HK-2 (cell line): Measurements from ENCODE around the gene FER.

ENCODE experiments used
- DNase-seq: peaks from one replicate; pipeline ENCODE4 v3.0.0-alpha.2; 2018; ENCODE audit not compliant: unreplicated experiment

The FER gene

DNA sequence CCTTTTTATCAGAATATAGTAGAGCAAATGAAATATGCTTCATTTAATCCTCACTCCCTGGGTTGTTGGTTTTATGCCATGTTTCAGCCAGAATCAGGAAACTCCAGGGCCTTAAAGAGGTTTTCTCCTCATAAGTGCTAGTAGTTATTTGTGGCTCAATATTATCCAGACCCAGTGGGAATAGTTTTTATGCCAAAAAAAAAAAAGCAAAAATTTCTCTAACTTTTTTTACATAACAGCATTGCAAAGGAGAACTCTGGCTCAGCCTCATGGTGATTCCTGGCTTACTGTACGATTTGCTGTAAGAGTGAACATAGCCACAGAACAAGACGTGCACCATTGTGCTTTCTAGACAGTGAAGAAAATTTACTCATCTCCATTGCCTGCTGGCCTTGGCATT, 429.5 kb downstream of the FER start:
- DNase-seq: no peak

DNA sequence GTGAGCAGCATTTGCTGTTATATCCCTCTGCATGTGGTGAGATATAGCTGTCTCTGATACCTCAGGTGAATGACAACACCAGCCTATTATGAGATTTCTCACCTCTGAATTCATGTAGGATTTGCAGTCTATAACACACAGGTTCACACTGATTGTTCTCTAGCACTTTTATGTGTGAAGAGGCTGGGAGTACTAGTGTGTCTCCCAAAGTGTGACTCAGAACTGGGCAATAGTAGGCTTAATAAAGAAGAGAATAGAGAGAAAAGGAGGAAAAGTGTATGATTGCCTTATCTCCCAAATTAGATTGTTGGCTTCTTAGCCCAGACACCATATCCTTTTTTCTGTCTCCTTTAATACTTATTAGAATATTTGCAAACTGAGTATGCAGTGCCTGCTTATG, 430.1 kb downstream of the FER start:
- no peak for DNase-seq

DNA sequence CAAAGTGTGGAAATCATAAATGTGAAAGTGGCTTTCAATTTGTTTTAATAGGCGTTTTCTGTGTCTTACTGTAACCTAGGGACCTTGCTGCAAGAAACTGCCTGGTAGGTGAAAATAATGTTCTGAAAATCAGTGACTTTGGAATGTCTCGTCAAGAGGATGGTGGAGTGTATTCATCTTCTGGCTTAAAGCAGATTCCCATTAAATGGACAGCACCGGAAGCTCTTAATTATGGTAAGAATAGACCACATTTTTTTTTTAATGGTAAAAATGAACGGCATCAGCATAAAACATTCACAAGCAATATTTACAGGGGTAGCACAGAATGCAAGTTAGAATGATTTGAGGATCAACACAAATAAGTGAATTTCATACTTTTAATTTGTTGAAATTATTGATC, 433.0 kb downstream of the FER start:
- DNase-seq: no peak

DNA sequence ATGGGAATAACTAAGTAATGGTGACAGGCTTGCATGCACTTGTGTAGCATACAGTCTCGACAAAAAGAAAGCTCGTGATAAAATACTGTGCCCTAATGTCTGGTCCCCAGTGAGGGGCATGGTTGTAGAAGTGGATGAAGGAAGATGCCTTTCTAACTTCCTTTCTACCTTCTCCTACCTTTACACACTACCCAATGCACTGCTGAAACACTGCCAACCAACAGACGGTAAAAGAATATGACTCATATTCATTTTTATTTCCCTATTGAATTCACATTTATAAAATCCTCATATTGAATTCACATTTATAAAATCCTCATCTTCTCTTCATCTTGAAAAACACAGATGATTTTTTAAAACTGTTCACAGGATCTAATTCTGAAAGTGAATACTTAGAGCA, 439.1 kb downstream of the FER start:
- DNase-seq: no peak

DNA sequence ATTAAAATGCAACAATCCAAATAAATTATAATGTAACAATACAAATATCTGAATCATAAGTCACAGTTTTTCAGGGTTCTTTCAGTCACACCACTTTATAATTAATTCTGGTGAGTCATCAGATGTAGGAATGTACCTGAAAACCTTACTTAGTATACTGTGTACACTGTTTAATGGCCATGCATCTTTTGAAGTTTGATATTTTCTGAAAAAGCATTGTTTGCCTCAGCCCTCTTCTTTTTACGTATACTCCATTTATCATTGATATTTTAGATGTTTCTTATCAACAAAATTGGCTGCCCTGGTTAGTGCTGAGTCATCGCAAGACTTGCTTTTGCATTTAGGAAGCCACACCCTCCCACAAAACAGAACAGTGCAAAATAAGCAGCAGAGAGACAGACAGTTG, 443.5 kb downstream of the FER start:
- DNase-seq: no peak

DNA sequence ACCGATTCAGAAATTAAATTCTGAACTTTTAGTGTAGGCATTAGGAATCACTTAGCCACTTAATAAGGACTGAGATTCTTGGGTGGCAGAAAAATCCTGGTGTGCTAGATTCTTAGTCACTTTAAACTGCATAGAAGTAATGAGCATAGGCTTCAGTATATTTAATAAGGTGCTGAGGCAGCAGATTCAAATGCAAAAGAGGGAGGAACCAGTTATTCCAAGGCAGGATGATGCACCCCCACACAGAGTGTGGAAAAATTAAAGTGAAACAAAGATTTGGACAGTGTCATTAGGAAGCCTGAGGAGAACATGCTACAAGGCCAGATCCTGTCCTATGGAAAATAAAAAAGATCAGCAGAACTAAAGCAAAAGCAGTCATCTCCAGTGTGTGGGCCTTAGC, 444.3 kb downstream of the FER start:
- DNase-seq: no peak

DNA sequence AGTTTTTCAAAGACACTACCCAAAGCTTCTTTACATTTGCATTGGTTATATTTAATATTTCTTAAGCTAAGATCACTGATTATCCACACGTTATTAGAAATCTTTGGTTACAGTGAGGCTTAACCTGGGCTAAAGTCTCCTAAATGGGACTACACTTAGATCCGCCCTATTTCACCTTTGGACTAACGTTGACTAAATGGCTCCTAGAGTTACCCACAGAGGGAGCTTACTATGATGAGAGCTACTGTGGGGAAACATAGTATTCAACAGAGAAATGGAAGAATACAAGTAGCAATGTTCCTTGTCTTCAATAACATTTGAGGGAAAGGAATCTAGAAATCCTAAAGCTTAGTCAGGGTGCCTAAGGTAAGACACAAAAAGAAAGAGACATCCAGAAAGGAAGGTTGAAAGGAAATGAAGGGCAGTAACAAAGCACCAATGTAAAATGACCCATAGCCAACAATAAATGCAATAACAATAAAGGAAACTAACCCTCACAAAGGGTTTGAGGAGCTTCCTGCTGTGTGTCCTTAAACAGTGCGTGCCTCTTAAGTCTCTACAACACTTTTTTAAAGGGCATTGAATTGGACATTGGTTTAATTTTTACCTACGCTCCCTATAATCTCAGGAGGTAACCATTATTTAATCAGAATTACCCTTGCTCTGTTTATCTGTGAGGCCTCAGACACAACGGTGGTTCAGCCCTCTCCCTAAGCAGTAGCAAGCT, 445.0 kb downstream of the FER start:
- DNase-seq: no peak

DNA sequence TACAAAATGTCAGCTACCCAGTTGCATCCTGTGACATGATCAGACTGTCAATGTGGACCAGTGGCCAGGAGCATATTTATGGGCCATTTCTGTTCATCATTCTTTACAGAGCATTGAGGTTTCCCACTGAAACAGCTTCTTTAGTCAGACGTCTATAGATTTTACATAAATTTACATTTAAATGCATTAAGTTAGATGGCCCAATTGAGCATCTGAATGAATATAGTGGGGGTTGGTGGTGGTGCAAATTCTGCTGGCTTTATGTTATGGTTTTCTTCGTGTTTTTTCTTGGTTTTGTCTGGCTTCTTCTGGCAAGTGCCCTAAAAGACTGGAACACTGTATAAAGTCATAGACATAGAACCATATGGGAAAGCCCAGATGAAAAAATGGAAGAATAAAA, 448.0 kb downstream of the FER start:
- no peak for DNase-seq

DNA sequence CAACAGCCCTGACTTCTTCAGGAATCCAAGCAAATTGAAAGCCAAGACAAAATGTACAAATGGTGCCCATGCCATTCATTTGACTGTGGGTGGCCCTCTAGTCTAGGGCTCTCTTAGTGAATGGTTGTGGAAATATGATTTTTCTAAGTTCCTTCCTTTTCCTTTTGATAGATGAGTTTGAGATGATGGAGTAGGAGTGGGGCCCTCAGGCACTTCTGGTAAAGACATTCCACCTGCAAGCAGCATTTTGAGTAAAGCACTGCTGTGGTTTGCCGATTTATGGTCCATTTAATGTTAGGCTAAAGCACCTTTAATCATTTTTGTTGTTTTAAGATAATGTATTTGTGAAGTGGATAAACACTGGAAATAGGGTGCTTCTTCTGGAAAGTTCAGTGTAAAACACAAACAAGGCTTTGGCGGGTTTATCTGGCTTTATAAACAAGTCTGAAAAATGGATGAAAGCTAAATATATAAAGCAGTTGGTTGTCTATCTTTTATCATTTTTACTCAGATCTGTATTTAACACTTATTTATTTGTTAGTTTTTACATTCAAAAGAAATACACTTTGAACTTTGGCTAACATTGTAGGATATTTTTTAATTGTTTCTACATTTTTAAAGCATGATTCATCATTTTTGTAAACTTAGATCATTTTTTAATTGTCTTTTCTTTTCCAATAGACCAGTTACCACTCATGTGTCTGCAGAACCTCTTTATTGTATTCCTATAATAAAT, 448.6 kb downstream of the FER start:
- DNase-seq: no peak

DNA sequence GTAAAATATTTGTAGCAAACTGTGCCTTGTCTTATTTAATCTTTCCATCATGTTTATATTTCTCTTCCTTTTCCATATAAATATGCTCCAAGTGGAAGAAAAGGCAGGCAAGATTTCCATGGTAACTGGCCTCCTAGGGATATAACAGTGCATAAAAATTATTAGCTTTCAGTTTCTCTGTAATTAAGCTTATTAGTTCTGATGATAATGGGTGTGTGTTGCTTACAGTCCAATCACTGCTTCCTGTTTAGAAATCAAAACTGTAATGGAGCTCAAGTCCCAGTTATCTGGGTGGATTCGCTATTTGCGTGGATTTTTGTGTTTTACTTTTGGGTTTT, 449.1 kb downstream of the FER start:
- no peak for DNase-seq

DNA sequence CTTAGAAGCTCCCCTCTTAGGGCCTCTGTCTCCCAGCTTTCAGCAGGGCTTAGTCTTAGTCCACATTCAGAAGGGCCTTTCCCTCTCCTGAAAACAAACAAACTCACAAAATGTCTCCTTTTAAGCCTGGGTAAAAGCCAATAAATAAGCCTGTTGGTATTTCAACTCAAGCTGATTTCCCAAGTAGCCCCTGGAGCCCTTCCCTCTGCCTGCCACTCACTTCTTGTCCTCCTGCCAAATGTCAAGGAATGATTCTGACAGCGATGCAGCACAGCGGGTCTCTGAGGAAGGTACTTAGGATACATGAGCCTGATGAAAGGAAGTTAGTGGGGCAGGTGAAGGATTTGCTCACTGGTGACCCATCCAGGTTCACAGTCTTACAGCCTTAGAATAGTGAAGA, 451.6 kb downstream of the FER start:
- no peak for DNase-seq

DNA sequence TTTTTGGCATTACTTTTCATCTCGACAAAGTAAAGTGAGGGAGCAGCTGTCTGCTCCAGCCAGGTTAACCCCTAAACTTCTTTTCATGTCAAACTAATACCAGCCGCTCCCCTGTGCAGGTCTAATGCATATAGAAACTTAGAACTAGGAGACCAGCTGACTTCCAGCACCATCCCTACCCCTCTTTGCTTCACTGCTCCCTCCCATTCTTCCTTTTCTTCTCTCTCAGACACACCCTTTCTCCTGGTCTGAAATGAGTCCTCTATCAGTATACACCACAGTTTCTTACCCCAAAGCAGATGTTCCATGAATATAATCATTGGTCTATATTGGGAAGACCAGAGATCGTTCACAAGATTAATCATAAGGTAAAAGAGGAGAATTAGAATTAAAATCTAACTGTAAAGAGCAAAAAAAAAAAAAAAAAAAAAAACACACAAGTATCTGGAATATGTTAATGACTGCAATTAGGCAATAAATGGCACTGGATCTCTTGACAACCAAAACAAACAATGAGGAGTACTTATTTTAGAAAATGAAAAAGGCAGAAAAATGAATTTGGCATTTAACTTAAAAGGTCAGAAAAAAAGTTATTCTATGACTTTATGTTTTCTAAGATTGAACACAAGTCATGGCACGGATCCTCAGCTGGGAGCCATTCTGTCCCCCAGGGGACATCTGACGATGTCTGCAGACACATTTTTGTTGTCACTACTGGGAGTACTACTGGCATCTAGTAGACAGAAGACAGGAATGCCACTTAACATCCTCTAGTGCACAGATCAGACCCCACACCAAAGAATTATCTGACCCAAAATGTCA, 452.3 kb downstream of the FER start:
- DNase-seq: no peak

DNA sequence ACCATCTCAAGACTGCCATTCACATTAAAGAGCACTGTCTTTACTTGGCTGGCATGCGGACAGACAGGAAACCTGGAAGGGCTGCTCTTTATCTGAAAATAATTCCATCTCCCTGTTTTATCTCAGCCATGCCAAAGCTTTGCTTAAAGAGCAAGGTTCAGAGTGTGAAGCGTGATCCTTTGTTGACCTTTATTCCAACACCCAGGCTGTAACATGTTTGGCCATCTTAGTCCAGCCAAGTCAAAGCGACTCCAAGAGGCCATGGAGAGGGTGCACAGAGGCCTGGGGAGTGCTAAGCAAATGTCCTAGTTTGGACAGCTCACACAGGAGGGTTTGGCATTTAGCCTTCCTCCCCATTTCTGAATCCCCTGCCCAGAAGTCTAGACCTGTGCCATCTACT, 467.3 kb downstream of the FER start:
- no peak for DNase-seq

DNA sequence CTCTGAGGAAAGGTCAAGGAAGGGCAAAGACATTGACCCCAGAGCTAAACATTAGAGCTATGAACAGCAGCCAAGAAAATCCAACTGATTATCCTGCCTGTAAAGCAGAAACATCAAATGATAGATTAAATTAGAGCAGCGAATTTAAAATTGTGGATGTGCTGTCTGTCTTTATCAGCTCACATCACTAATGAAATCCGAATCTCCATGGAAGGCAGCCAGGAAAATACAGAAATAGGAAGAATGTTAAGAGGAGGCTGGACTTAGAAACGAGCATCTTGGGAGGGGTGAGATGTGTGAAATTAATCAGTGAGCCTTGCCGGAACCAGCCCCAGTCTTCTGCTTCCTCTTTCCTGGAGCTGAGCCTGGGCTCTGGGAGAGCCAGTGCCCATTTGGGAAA, 471.1 kb downstream of the FER start:
- no peak for DNase-seq

DNA sequence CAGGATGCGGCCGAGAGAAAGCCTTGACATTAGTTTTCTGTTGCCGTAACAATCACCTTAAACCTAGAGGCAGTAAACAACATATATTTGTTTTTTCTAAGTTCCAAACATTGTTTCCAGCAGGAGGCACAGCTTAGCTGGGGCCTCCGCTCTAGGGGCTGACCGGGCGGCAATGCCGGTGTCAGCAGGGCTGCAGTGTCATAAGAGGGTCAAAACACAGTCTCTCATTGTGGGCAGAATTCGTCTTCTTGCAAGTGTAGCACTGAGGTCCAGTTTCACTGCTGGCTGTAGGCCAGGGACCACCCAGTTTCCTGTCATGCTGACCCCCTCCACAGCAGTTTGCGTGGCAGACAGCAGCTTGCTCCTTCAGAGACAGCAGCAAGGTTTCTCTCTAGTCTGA, 475.8 kb downstream of the FER start:
- no peak for DNase-seq

DNA sequence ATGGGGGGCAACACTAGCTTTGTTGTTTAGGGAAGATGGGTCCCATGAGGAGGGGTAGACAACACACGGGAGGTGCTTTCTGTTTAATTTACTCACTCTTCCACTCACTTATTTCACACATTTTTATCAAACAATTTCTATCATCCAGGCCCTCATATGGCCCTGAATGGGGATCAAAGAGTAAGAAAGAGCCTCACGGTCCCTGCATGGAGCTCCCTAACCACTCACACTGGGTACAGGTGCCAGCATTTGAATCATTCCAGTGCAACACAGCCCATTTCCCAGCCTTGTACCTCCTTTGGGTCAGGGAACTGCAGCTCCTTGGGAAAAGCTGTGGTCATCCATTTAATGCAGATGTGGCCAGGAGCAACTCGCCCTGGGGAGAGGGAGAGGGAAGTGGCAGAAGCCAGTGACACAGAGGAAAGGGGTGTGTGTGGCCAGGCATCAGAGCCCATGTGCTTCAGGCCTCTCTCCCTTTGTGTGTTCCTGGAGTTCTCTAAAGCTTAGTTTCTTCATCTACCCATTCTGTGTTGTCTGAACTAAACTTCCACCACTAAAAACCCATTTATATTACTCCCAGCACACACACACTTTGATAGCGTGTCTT, 476.7 kb downstream of the FER start:
- DNase-seq: no peak

DNA sequence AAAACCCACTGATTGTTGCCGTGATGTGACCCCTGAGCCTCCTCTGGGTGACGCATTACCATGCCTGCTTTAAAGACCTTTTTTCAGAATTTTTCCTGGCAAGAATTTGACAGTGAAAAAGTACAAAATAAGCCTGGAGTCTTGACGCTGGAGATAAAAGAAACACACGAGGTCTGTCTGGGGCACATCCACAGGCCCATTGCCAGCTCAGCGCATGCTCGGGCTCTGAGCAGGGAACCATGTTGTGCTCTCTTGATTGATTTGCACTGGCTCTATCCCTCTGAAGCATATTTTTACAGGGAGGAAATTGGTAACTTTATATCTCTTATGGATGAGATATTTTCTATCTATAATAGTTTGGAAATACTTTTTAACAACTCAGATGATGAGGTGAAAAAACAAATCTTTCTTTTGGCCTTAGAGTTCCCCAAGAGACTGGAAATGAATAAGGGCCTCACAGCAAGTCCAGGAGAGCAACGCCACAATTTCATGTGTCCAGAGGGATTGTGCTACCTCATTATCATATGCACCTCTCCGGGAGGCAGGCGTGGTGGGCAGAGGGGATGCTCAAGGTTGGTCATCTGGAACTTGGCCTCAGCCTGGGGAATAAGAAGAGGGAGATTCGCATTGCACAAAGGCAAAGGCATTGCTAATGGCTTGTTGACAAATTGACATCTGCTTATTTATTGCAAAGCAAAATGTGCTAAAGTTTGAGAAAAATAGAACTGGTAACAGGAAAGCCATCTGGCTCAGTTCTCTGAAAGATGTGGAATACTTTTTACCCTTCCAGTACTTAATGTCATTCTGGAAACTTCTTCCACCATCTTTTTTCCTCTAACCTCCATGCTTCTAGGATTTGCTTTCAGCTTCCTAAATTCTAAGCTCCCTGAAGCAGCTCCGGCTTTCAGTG, 478.3 kb downstream of the FER start:
- DNase-seq: no peak

DNA sequence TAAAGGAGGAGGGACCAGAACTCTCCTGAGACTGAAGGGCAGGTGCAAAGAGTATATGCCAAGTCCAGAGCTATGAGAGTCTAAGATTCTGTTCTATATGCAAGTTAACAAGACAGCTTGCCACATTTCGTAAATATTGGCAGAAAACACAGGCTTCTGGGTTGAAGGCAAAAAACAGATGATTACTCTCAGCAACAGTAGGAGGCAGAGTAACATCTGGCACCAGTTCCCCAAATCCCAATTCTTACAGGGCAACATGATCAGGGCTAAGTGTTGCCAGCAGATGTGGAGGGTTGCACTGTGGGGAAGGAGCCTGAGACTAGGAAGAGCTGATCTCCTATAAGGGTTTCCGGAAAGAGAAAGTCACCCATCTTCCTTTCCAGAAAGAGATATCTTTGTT, 482.7 kb downstream of the FER start:
- DNase-seq: no peak

DNA sequence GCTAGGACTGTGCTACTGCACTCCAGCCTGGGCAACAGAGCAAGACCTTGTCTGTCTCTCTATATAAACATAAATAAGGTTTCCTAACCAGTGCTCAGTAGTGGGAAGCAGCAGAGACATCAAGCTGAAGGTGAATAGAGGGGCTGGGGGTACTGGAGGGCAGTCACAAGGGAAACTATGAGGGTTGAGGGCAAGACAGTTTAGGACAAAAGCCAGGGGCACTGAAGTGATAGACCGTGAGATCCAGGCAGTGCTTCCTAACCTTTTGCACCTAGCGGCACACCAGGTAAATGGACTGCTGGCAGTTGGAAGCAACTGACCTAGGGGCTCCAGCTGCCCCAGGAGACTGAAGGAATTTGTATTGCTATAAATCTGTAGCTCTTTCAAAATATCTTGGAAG, 483.6 kb downstream of the FER start:
- DNase-seq: no peak

DNA sequence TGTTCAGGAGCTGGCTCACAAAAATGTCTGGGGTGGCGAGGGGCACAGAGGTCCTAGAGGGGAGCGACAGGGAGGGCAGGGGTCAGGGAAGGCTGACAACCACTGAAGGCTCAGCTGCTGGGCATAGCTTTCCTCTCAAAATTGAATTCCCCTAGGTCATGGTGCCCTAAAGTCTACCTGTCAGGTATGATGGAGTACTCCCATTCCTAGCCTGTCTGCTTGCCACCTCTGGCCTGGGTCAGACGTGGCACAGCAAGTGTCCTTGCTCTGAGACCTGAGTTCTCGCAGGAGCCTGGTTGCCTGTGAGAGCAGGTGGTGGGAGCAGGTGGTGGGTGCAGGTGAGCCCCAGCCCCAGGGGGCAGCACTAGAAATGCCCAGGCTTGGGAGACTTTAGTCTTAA, 486.7 kb downstream of the FER start:
- DNase-seq: no peak

DNA sequence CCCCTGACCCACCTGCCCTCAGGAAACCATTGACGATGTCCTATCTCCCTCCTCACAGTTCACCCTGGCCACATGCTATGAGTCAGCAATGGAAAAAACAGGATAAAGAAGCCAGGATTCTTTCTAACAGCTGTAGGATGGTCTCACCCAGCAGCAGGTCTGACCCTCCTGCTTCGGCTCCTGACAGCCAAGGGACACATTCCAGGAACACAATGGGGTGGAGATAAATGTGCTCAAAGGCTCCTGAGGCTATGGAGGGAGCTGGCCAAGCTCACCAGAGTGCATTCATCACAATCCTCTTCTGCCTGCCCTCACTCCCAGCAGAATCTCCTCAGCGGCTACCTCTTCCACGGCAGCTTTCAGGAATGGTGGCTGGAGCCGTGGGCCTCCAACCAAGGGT, 491.8 kb downstream of the FER start:
- DNase-seq: no peak

DNA sequence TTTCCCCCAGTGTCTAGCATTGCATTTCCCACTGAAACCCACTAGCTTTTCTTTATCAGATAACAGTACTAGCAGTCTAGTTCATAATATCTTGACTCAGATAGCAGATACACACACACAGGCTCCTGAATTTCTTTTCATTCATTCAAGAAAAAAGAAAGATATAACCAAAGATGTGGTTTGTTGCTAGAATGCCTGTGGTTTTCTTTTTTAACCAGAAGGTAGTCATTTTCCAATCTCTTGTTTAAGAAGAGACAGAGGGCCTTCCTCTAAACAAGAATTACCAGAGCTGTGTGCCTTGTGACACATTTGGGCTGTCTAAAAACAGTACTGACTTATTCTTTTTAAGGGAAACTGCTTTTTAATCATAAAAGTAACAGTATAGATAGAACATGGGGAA, 494.8 kb downstream of the FER start:
- no peak for DNase-seq
